ENCODE results near the gene DNAJC17. TPM values are rescaled to one million over a fixed set of nuclear protein-coding genes. Genes with fewer than 3 reads are reported as not detected.

Gene DNAJC17
- total and polyA plus RNA-seq, 2 of the 13 experiments (the other 11 are each of a cell fraction or from before 2014, with no cell fraction given) = 22.2 to 26.5 TPM

DNA sequence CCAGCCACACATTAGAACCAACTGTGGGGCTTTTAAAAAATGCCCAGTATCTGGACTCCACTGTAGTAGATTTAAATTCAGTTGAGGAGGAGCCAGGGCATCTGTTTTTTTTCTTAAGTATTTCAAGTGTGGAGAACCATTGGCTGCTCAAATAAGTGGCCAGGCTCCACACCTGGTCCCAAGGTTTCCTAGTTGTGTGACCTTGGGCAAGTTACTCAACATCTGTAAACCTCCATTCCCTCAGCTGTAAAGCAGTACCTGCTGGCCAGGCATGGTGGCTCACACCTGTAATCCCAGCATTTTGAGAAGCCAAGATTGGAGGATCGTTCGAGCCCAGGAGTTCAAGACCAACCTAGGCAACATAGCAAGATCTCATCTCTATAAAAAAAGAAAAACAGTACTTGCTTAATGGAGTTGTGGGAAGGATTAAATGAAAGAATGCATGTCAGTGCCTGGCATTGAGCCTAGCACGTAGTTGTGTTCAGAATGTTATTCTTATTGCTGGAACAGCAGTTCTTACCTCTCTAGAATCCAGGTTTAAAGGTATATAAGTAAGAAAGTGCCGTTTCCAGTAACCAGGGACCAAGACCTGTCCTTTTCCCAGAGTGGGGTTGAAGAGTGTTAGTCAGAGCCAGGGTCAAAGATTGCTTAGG, 19.3 kb upstream of the DNAJC17 start:
- H3K4me2 ChIP-seq (ENCODE audit: low read depth, low read length) = peak overlapping the region; percentile 53
- CTCF ChIA-PET (ENCODE audit: low intra/inter-chr PET ratio, low total read pairs) = no interaction called here
- no peaks in the 10 kb centered on the region for H4K20me1 ChIP-seq (ENCODE audit: insufficient read depth, low read length)
- DNase-seq (ENCODE audit: low spot score) = no peak
- BruUV-seq (replicated peaks) = no TSS peak
- H3K9ac ChIP-seq (ENCODE audit: insufficient read depth, low read depth, low read length) = no peak overlapping the region
- H3K27me3 ChIP-seq (ENCODE audit: control insufficient read depth in 1 of 2, insufficient read depth in 2 of 2, low read length in 2 of 2) = no peaks in the 10 kb centered on the region
- no peak for TF ChIP-seq SOX6 (IDR thresholded peaks at IDR 0.05)
- TF ChIP-seq SOX6 (CRISPR knock-in tag; IDR thresholded peaks at IDR 0.05) = no peak
- TF ChIP-seq CEBPG (CRISPR knock-in tag; IDR thresholded peaks at IDR 0.05) = peak; percentile 54
- peak; percentile 38; the same call in 1 of the 2 replicates for TF ChIP-seq CEBPB (IDR thresholded peaks at IDR 0.05; ENCODE audit: borderline replicate concordance, low read depth, low read length)
- TF ChIP-seq NR2F6 (IDR thresholded peaks at IDR 0.05) = no peak
- peak; percentile 14; the same call in 1 of the 2 replicates for TF ChIP-seq NR2F6 (CRISPR knock-in tag; IDR thresholded peaks at IDR 0.05)
- peak; percentile 44 for TF ChIP-seq ZEB1 (IDR thresholded peaks at IDR 0.05; ENCODE audit: insufficient replicate concordance, low read depth)
- 36% methylated on average over 4 of the region's 4 CpGs for WGBS (ENCODE audit: low lambda C conversion rate)
- H3K79me2 ChIP-seq (ENCODE audit: insufficient read depth, low read length) = no peaks in the 10 kb centered on the region
- H3K4me1 ChIP-seq (ENCODE audit: insufficient read depth, low read length) = peaks cover 72% of the 10 kb centered on the region
- H3K4me3 ChIP-seq (replicated peaks in 1 of 3; ENCODE audit: insufficient read depth in 1 of 3, low read depth in 2 of 3, low read length in 3 of 3) = no peak overlapping the region
- FAIRE-seq = peak; percentile 40
- H2AFZ ChIP-seq (ENCODE audit: low read length) = no peak overlapping the region
- H3K9me3 ChIP-seq (ENCODE audit: low read length) = no peaks in the 10 kb centered on the region
- H3K36me3 ChIP-seq (replicated peaks in 1 of 2; ENCODE audit: control insufficient read depth in 1 of 2, insufficient read depth in 2 of 2, low read length in 2 of 2) = no peaks in the 10 kb centered on the region
- POLR2A ChIA-PET = no interaction called here
- intact Hi-C loops (cut with micrococcal nuclease; ENCODE audit: unreplicated experiment) (no loop called here), in situ Hi-C loops (cut with HindIII; ENCODE audit: extremely low pct_ligation_motif_present, low pct_unique_long_range_greater_than_20kb) (no loop called here)
- peak; percentile 13; the same call in 1 of the 3 replicates for ATAC-seq
- H3K27ac ChIP-seq (ENCODE audit: extremely low read length, insufficient read depth, low read length) = no peak overlapping the region

DNA sequence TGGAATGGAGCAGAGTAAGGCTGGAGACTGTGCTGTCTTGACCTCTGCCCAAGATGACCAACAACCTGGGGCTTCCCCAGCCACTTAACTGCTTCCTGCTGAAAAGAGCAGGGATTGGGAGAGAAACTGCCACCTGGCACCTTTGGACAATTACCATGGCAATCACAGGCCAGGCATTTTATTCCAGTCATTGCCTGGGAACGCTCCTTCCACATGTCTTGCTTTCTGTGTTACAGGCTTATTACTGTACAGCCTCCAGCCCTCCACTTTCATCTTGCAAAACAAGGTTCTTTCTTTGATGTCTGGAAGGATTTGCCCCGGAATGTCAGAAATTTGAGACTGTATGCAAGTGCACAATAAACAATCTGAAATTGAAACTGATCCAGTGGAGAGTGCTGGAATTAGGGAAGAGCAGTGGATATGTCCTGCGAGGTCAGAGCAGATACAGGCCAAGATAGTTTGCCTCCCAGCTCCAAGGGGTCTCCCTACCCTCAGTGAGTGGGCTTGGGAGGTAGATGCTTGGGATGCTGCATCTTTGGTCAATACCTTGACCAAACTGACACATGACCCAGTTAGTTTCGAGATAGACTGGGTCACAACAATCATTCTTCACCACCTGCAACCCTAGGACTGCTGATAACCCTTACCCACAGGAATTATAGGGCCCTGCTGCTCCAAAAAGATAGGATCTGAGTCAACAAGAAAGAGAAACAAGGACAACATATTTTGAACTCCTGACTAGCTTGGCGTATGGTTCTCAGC, 18.6 kb upstream of the DNAJC17 start:
- H3K36me3 ChIP-seq (replicated peaks in 1 of 2; ENCODE audit: control insufficient read depth in 1 of 2, insufficient read depth in 2 of 2, low read length in 2 of 2) = no peaks in the 10 kb centered on the region
- intact Hi-C loops (cut with micrococcal nuclease; ENCODE audit: unreplicated experiment) (no loop called here), in situ Hi-C loops (cut with HindIII; ENCODE audit: extremely low pct_ligation_motif_present, low pct_unique_long_range_greater_than_20kb) (no loop called here)
- H3K4me3 ChIP-seq (replicated peaks in 1 of 3; ENCODE audit: insufficient read depth in 1 of 3, low read depth in 2 of 3, low read length in 3 of 3) = 0 out of 6 replicates have a peak overlapping the region, but pooled peaks of 1 of the 3 experiments have one; percentile 15
- 3% methylated on average over 5 of the region's 5 CpGs for WGBS (ENCODE audit: low lambda C conversion rate)
- no peaks in the 10 kb centered on the region for H3K27me3 ChIP-seq (ENCODE audit: control insufficient read depth in 1 of 2, insufficient read depth in 2 of 2, low read length in 2 of 2)
- peak overlapping the region; percentile 53 for H3K4me2 ChIP-seq (ENCODE audit: low read depth, low read length)
- CTCF ChIA-PET (ENCODE audit: low intra/inter-chr PET ratio, low total read pairs) = no interaction called here
- BruUV-seq (replicated peaks) = no TSS peak
- DNase-seq (ENCODE audit: low spot score) (peak; percentile 44), ATAC-seq (peak; percentile 8; the same call in 2 of the 3 replicates), FAIRE-seq (peak; percentile 40)
- TF ChIP-seq ZNF792 (CRISPR knock-in tag; IDR thresholded peaks at IDR 0.05) (no peak), ZSCAN31 (CRISPR knock-in tag; IDR thresholded peaks at IDR 0.05; ENCODE audit: low read depth) (0 out of 2 replicates have a peak, but pooled peaks have one; percentile 30)
- H3K9me3 ChIP-seq (ENCODE audit: low read length) = no peaks in the 10 kb centered on the region
- H2AFZ ChIP-seq (ENCODE audit: low read length) = no peak overlapping the region
- H4K20me1 ChIP-seq (ENCODE audit: insufficient read depth, low read length) = no peaks in the 10 kb centered on the region
- no peak overlapping the region for H3K27ac ChIP-seq (ENCODE audit: extremely low read length, insufficient read depth, low read length)
- H3K4me1 ChIP-seq (ENCODE audit: insufficient read depth, low read length) = peaks cover 66% of the 10 kb centered on the region
- H3K9ac ChIP-seq (ENCODE audit: insufficient read depth, low read depth, low read length) = no peak overlapping the region
- H3K79me2 ChIP-seq (ENCODE audit: insufficient read depth, low read length) = no peaks in the 10 kb centered on the region
- POLR2A ChIA-PET = no interaction called here

Data from HepG2 (cell line).